HPDE6-E6E7 (cell line): ENCODE measurements around the gene KIF1B.
A peak's percentile ranks its signal among the peaks of the same experiment; 100 is the strongest.

Source experiments
- DNase-seq: peaks from one replicate; pipeline ENCODE4 v3.0.0; 2011; ENCODE audit warnings: missing footprints; ENCODE audit errors: extremely low spot score

Gene KIF1B

GRCh38 chr1:10209905-10210810 is at the start of gene KIF1B:
Gene KIF1B, plus strand, starts transcription at chr1:10210570. Its CDS starts 21,759 bp downstream, at chr1:10232329.
- DNase-seq, result peak; percentile 99

- DNase-seq, result no peak
These were observed 49.4 kb upstream of the KIF1B start for GRCh38 chr1:10160907-10161490.

GRCh38 chr1:10161541-10162290 is 48.7 kb upstream of the KIF1B start:
- no peak for DNase-seq

- DNase-seq, result no peak
These were observed 41.4 kb upstream of the KIF1B start for GRCh38 chr1:10168912-10169514.

GRCh38 chr1:10170239-10170574 is 40.2 kb upstream of the KIF1B start:
- DNase-seq, result no peak

GRCh38 chr1:10171105-10171767 is 39.1 kb upstream of the KIF1B start:
- DNase-seq, result no peak

GRCh38 chr1:10171995-10172669 is 38.2 kb upstream of the KIF1B start:
- no peak for DNase-seq

GRCh38 chr1:10173582-10173981 is 36.8 kb upstream of the KIF1B start:
- DNase-seq, result no peak

GRCh38 chr1:10177876-10178275 is 32.5 kb upstream of the KIF1B start:
- no peak for DNase-seq

GRCh38 chr1:10178597-10179405 is 31.6 kb upstream of the KIF1B start:
- DNase-seq, result no peak

- no peak for DNase-seq
These were observed 30.8 kb upstream of the KIF1B start for GRCh38 chr1:10179406-10180091.

- no peak for DNase-seq
These were observed 29.2 kb upstream of the KIF1B start for GRCh38 chr1:10181154-10181553.

GRCh38 chr1:10185759-10186158 is 24.6 kb upstream of the KIF1B start:
- no peak for DNase-seq

GRCh38 chr1:10186331-10187025 is 23.9 kb upstream of the KIF1B start:
- no peak for DNase-seq

GRCh38 chr1:10187026-10187334 is 23.4 kb upstream of the KIF1B start:
- no peak for DNase-seq

- no peak for DNase-seq
These were observed 22.2 kb upstream of the KIF1B start for GRCh38 chr1:10188133-10188650.

- DNase-seq, result no peak
These were observed 20.7 kb upstream of the KIF1B start for GRCh38 chr1:10189659-10190058.

GRCh38 chr1:10192263-10192662 is 18.1 kb upstream of the KIF1B start:
- no peak for DNase-seq

- DNase-seq, result no peak
These were observed 17.1 kb upstream of the KIF1B start for GRCh38 chr1:10193288-10193687.
